ENCODE results near the gene DLG2.

DLG2 gene

DNA sequence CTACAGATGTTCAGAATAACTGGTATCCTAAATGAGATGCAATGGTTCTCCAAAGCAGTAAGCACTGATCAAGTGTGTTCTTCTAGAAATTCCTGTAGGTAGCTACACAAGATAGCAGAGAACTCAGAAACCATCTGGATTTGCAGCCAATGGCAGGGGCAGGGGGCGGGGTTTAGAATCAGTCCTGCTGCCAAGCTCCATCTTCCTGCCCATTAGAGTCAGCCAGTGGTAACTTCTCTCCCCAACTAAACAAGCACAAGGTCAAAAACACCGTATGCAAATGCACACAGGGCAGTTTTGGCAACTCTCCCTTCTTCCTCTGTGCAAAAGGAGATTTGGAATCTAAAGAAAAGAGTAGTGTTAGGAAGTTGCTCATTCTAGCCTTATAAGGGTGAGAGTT lies 2103.5 kb downstream of the DLG2 start:
- no peak for DNase-seq

GRCh38 chr11:83522911-83523310 lies 2104.2 kb downstream of the DLG2 start:
- DNase-seq, result no peak

DNA sequence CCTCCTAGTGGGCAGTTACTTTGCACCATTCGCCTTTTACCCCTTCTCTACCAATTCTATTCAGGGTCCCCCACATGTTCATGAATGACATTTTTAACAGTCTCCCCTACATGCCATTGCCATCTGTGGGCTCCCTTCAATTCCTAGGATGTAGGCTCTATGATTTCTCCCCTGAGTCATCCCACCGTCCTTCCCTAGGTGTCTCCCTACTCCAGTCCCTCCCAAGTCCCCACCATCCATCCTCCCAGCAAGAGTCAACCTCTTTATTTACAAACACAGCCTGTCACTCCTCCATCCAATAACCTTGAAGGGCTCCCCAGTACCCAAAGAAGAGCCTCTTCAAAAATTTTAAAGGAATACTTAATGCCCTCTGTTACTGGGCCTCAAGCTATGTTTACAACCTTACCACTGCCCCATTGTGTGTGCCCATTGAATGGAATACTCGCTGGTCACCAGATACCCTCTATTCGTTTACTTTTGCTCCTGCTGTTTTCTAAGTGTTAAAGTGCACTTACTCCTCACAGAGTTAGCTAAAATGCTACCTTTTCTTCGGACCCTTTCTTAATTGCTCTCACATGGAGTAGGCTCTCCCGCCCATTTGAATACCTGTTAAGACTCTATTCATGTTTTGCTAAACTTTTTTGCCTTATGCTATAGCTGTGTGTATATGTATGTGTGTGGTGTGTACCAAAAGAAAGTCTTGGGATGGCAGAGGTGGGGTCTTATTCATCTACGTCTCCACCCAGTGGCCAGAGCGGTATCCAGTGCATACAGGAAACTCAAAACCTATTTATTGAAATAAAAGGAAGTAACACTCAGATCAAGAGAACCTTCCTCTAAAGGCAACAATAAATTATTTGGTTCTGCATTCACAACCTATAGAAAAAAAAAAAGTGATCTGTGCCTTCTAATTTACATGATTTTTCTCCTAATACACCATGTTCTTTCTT lies 2105.2 kb downstream of the DLG2 start:
- DNase-seq, result no peak

DNA sequence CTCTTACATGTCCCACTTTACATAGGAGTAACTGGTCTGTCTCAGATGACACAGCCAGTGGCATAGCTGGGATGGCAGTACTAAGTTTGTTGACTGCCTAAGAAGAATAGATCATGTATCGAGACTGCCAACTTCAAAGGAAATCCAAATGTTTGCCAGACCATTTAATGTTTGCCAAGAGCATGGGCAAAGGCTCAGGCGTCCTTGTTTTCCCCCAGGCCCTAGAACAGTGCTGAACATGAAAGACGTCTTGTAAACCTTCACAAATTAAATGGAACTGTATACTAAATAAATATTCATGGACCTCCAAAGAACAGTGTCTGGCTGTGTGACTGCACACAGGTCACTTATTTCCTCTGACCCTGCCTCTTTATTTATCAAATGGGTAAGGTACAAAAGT lies 2106.3 kb downstream of the DLG2 start:
- no peak for DNase-seq

GRCh38 chr11:83511646-83512045 lies 2115.5 kb downstream of the DLG2 start:
- no peak for DNase-seq

DNA sequence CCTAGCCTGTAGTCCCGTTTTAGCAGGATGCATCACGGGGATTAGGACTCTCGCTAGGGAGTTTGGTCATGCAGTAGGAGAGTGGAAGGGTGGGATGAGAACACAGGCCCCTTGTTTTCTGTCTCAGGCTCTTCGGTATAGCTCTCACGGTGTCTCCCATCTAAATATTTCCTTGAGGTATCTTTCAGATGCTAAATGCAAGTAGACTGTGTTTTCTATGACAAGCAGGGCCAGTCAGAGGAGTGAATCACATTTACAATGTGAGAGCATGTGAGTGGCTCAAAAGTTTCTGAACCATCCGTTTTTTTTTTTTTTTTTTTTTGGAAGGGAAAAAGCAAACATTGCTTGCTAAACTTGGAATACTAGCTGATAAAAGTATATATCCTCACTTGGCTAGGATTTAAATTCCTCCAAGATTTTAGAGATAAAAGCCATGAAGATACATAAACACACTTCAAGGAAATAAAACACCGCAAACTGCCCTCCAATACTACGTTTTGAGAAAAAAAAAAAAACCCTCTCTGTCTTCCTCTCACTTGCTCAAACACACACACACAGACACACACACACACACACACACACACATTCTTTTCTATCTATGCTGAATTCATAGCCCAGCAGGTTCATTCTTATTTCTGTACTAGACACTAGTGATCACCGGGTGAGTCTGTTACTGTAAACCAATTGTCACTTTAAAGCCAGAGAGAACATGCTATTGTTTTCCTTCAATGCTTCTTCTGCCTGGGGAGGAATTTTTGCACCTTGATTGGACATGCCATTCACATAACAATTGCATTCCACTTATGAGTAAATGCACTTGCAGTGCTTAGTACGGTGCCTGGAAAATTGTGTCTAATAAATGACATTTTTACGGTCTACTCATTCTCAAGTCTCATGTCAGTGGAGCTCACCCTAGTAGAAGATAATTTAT lies 2116.3 kb downstream of the DLG2 start:
- no peak for DNase-seq

DNA sequence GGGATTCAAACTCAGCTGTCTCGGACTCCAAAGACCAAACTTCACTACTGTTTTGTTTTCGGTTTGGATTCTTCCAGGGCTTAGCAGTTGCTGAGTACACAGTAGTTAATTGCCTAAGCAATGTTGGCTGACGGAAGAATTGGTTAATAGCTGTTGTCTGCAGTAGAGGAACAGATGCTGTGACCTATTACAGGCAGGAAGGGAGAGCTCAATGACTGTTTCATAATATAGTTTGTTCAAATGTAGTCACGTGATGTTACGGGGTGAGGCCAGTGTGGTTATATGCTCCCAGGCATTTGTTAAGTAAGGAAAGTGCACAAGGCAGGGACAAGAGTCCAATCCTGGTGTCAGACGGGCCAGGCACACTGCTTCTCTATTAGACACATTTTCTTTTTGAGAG lies 2118.3 kb downstream of the DLG2 start:
- no peak for DNase-seq

DNA sequence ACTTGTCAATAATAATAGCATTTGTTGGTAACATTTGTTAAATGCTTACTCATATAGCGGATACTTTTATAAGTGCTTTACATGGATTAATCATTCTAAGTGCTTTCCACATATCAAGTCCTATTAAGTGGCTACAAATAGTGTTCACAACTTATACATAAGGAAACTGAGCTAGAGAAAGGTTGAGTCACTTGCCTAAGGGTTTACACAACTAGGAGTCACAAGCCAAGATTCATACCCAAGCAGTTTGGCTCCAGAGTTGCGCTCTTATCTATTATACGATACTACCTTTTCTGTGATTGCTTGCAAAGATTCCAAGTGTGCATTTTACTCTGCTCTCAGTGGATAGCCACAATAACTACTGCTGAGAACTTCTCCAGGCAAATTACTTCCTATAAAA lies 2125.1 kb downstream of the DLG2 start:
- no peak for DNase-seq

DNA sequence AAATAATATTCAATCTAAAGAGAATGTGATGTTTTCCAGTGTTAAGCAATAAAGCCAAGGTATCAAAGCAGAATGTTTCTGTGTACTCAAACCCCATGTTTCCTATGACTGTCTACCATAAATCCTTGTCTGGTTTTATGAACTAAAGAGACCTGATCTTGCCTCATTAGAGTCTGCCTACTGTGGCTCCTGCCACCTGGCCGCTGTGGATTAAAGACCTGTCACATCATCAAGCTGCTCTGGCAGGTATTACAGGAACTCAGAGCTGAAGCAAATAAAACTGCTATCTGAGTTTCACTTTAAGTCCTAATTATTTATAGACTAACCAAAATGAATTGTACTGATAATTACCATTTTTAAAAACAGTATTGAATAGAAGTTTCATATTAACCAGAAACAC lies 2133.2 kb downstream of the DLG2 start:
- no peak for DNase-seq

- no peak for DNase-seq
Observed at GRCh38 chr11:83493034-83493433, 2134.1 kb downstream of the DLG2 start.

- DNase-seq, result no peak
Observed at GRCh38 chr11:83483808-83484207, 2143.3 kb downstream of the DLG2 start.

DNA sequence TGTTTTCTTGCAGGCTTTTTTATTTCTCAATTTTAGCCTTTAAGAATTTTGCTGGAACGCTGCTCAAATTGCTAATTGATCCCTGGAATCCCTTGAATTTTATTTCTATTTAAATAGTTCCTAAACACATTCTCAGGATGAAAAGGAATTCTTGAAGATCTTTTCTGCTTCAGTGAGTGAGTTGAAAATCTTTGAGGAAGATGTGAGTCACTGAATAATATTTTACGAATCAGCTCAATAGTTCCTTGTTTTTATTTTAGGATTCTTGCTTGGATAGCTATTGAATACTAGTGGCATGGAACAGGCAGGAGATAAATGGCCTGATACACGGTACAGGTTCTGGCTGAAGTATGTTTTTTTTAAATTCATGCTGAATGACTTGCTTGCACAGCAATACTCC lies 2146.3 kb downstream of the DLG2 start:
- DNase-seq, result no peak

DNA sequence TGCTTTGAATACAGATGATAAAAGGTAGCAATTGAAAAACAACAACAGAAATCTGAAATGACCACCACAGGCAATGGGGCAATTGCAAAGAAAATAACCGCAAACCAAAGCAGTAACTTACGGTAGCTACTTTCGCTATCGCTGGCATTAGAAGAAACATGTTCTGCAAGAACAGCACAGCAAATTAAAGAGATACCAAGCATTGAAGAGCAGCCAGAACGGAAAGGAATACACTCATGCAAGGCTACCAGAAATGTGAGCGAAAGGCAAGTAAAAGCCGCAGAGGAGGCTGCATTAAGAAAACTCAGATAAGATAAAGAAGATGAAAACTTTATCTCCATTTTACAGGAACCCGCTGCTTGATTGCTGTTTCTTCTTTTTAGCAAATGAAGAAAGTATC lies 2146.9 kb downstream of the DLG2 start:
- no peak for DNase-seq

GRCh38 chr11:83477772-83478171 lies 2149.4 kb downstream of the DLG2 start:
- no peak for DNase-seq

- DNase-seq, result no peak
Observed at GRCh38 chr11:83475760-83476159, 2151.4 kb downstream of the DLG2 start.

GRCh38 chr11:83473743-83474142 lies 2153.4 kb downstream of the DLG2 start:
- no peak for DNase-seq

- DNase-seq, result no peak
Observed at GRCh38 chr11:83472806-83473205, 2154.3 kb downstream of the DLG2 start.

DNA sequence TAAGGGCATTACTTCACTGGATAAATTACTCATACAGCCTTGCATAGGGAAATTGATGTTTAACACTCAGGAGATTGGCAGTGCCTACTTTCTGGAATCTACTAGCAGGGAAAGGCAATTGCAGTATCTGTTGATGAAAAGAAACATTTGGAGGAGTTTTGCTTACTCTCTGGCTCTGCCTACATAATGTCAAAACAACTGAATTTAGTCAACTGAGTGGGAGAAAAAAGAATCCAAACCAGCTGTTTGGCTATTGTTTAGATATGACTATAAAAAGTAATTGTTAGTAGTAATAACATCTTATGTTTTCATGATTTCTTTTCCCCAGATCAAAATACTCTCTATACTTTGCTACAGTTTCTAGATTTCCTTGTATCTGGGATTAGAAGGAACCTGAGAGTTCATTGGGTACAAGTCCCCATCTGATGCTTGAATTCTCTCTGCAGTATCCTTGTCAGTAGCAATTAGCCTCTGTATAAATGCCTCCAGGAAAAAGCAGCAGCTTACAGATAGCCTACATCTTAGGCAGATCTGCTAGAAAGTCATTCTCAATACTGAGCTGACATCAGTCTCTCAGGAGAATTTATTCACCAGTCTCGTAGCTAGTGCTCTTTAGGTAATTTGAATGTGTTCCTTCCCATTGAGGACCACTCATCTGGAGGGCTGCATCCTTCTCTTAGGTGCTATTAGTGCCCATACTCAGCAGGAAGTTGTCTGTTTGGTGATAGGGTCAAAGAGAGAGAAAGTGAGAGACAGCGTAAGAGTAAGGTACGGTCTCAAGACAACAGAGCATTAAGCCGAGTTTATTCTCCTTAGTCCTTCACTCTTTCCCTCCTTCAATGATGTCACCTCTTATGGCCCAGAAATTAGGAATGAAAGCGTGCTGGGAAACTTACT lies 2155.1 kb downstream of the DLG2 start:
- no peak for DNase-seq

- DNase-seq, result no peak
Observed at GRCh38 chr11:83467837-83468236, 2159.3 kb downstream of the DLG2 start.

GRCh38 chr11:83464160-83464944 lies 2162.8 kb downstream of the DLG2 start:
- no peak for DNase-seq

DNA sequence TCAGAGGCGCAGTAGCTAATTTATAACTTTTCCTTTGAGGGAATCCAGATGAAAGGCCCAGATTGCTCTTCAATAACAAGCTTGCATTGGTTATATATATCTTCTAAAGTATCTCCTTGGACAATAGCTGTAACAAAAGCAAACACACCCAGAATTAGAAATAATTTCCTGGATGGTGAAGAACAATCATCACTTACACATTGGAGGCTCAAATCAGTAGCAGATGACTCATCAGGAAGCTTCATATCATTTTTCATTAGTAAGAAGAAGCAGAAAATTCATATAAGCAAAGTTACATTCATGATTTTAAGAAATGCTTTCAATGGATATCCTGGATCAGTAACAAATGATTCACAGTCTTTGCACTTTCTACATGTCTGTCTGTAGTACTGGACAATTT lies 2167.3 kb downstream of the DLG2 start:
- no peak for DNase-seq

DNA sequence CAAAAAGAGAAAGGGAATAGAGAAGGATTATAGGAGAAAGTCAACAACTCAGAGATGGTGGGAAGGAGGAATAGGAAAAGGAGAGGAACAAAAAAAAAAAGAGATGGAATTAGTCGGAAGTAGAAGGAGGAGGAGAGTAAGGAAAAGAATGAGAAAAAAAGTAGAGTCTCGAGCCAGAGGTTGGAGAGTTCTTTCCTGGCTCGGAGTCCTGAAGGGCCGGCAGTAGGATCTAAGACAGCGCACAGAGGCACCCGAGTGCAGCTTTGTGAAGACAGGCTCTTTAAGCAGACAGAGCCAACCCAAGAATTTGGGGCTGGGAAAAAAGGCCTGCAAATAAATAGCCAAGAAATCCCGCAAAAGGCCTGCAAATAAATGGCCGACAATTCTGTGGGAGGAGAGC lies 2170.6 kb downstream of the DLG2 start:
- DNase-seq, result no peak

All from RPMI8226 (cell line).